CD4-positive, alpha-beta T cell treated with Interleukin-4 for 4 hours (primary cell): Measurements from ENCODE around the gene ZFAND6.
"Not testable (repeated sequence)": the region's sequence is repeated elsewhere in the genome, so short reads cannot be mapped to it uniquely, and the experiment has no call there.

Experiments used
- DNase-seq: peaks from one replicate; pipeline ENCODE4 v3.0.0-alpha.2; 2020

The ZFAND6 gene

DNA sequence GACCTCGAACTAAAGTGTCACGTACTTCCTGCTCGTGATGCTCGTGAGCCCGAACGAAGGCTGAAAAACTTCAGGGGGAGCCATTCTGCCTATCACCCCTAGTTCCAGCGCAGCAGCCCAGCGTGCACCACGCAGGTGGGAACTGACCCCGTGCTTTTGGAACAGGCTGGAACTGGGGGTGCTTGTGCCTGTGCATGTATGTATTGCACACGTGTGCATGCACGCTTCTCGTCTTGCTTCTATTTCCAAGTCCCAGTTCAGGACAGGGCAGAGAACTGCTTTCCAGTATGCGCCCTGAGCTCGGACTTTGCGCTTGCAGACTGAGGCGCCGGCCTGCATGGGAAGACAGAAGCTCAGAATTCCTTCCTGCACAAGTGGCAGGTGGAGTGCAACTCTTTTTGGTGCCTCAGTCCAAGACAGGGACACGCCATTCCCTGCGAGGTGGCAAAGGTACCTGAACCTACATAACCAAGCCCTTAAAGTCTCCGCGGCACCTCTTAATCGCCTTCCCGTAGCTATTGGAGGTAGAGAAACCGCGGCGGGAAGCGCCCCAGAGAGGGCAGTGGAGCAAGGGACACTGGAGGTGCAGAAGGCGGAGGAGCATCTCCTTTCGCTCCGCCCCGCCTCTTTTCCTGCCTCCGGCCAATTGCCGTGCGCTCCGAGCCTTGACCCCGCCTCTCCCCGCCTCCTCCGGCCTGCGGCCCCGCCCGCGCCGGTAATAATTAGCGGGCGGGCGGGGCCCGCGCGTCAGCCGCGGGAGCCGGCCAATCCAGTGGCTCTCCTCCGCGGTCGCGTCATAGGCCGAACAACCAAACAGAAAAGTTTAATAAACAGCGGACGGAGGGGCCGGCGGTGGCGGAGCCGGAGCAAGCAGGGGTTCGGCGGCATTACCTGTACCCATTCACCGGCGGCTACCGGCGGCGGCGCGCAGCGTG is at the start of gene ZFAND6:
TSS of gene ZFAND6 (plus strand) at position 826 of the 935 bp plus-strand sequence. CDS start 60,669 bp downstream, outside the sequence.
- peak; percentile 92 for DNase-seq

GRCh38 chr15:80010131-80010673 is 49.3 kb upstream of the ZFAND6 start:
- DNase-seq: no peak

- DNase-seq: not testable (repeated sequence)
Observed at GRCh38 chr15:80011041-80011523, 48.4 kb upstream of the ZFAND6 start.

- no peak for DNase-seq
Observed at GRCh38 chr15:80011596-80011995, 47.9 kb upstream of the ZFAND6 start.

DNA sequence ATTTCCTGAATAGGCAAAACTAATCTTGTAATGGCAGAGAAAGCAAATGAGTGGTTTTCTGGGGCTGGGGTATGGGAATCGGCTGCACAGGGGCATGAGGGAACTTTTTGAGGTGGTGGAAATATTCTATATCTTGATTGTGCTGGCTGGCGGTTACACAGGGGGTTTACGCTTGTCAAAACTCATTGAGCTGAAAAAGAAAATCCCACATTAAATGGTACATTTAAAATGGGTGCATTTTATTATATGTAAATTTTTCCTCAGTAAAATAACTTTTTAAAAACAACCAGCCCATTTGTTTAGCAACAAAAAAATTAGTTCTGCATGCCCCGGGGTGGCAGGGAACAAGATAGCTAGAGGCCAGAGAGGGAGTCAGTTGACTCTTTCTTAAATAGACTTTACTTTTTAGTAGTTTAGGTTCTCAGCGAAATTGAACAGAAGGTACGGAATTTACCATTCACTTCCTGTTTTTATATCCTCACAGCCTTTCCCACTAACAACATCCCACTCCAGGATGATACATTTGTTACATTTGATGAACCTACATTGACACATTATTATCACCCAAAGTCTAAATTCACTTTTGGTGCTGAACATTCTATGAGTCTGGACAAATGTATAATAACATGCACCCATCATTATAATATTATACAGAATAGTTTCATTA is 47.3 kb upstream of the ZFAND6 start:
- DNase-seq: no peak

DNA sequence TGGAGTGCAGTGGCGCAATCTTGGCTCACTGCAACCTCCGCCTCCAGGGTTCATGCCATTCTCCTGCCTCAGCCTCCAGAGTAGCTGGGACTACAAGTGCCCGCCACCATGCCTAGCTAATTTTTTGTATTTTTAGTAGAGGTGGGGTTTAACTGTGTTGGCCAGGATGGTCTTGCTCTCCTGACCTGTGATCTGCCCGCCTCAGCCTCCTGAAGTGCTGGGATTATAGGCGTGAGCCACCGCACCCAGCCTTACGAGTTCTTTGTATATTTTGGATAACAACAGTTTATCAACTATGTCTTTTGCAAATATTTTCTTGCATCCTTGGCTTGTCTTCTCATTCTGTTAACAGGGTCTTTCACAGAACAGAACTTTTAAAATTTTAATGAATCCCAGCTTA is 45.3 kb upstream of the ZFAND6 start:
- not testable (repeated sequence) for DNase-seq

DNA sequence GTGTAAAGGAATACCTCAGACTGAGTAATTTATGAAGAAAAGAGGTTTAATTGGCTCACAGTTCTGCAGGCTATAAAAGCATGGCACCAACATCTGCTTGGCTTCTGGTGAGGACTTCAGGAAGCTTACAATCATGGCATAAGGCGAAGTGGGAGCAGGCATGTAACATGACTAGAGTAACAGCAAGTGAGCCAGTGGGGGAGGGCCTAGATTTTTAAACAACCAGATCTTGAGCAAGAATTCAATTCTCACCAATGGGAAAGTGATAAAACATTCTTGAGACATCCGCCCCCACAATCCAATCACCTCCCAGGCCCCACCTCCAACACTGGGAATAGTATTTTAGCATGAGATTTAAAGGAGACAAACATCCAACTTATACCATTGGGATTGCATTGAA is 44.3 kb upstream of the ZFAND6 start:
- no peak for DNase-seq

GRCh38 chr15:80016506-80016905 is 43.0 kb upstream of the ZFAND6 start:
- DNase-seq: not testable (repeated sequence)

- DNase-seq: not testable (repeated sequence)
Observed at GRCh38 chr15:80017139-80017538, 42.3 kb upstream of the ZFAND6 start.

DNA sequence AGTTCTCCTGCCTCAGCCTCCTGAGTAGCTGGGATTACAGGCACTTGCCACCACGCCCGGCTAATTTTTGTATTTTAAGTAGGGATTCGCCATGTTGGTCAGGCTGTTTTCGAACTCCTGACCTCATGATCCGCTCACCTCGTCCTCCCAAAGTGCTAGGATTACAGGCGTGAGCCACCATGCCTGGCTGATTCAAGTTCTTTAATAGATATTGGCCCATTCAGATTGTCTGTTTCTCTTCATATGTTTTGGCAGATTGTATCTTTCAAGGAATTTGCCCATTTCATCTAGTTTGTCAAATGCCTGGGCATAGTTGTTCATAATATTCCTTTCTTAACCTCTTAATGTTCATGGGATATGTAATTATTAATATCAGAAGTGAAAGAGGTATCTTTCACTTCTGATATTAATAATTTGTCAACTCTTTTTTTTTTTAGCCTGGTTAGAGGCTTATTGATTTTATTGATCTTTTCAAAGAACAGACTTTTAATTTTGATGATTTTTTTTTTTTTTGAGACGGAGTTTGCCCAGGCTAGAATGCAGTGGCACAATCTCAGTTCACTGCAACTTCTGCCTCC is 40.2 kb upstream of the ZFAND6 start:
- no peak for DNase-seq

DNA sequence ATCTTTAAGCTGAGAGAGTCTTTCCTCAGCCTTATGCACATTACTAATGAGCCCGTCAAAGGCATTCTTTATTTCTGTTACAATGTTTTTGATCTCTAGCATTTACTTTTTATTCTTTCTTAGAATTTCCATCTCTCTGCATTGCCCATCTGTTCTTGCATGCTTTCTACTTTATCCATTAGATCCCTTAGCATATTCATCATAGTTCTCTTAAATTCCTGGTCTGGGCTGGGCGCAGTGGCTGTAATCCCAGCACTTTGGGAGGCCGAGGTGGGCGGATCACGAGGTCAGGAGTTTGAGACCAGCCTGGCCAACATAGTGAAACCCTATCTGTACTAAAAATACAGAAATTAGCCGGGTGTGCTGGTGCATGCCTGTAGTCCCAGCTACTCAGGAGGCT is 39.3 kb upstream of the ZFAND6 start:
- DNase-seq: not testable (repeated sequence)

GRCh38 chr15:80020731-80021130 is 38.7 kb upstream of the ZFAND6 start:
- no peak for DNase-seq

DNA sequence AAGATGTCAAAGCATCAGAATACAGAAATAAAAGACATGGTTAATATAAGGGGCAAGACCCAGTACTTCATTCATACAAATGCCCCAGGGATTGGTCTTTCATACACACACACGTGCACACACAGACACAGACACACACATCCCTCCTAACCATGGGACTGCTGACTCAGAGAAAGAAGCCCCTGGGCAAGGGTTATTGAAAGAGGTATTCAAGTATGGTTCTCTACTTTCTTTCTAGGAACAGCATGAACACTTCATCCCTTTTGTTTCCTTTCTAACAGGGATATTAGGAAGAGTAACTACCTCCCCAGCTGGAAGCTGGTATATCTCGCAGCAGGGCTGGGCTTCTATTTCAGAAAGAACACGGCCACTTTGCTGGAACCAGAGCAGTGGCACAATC is 33.2 kb upstream of the ZFAND6 start:
- DNase-seq: no peak

DNA sequence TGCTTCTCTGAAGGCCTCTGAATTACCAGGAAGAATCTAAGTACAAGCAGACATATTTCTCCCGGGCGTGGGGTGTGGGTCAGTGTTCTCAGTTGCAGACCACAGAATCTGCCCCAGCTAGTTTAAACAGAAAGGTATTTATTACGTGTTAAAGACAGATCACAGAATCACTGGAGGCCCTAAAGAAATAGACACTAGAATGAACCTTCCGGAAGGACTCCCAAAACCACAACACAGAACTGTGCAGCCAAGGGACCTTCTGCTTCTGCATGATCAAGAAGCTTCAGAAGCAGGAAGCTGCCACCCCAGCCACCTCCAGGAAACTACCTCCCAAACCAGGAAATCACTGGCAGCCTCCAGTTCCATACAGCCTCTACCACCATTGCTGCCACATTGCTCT is 32.7 kb upstream of the ZFAND6 start:
- no peak for DNase-seq

GRCh38 chr15:80028937-80029336 is 30.5 kb upstream of the ZFAND6 start:
- no peak for DNase-seq

DNA sequence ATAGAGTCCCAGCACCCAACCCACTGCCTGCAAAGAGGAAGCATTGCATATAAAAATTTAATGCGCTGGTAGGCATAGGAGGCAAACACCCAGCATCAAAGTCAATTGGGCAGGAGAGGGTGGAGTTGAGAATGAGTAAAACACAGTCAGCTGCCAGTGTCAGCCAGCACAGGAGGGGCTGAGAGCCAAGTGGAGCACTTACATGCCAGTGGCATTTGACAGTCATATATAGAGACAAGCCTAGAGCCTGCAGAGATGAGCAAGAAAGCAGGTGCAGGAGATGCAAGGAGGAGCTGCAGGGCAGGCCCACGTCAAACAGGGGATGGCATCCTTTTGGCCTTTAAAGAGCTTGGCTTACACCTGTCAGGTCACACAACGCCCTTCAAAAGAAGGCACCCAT is 27.6 kb upstream of the ZFAND6 start:
- no peak for DNase-seq

DNA sequence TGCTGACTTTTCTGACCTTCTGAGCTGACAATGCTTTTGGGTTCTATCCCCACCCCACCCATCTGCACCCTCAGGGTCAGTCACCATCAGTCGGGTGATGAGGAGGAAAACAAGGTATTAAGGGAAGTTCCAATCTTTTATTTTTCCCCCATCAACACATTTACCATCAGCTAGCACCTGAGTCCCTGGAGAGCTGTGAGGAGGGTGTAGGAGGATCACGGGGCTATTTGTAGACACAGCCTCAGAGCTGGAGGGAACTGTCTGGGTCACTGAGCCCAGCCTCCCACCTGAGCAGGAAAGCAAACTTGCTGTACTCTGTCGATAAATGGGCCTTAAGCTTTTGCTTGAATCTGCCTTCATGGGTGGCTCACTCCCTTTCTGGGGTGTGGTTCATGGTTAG is 24.8 kb upstream of the ZFAND6 start:
- DNase-seq: no peak

- no peak for DNase-seq
Observed at GRCh38 chr15:80036071-80036470, 23.4 kb upstream of the ZFAND6 start.

DNA sequence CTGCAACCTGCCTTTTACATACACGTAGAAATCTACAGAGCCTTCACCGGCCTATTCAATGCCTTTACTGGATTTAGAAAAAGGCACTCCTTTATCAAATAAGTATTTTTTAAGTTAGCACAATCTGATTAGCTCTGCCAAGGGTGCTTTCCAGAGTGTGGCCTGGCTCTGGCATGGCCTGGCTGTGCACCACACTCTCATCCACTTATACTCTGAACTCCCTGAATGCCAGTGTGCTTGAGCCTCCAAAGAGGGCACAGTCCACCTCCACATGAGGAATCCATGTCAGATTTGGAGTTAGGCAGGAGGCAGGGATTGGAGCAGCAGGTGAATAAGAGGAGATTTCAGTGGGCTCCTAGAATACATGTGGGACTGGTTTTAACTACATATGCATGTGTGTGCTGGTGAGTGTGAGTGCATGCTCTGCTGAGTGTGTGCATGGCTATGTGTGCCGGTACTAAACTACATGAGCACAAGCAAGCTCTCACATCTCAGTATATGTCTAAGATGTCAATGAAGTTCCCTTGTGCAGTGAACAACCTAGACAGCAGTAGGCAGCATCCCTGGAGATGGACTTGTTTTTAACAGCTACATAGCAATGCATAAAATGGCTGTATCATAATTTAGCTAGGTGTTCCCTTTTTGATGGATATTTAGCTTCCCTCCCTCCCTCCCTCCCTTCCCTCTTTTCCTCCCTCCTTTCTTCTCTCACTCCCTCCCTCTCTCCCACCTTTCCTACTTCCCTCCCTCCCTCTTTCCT is 17.8 kb upstream of the ZFAND6 start:
- DNase-seq: no peak

DNA sequence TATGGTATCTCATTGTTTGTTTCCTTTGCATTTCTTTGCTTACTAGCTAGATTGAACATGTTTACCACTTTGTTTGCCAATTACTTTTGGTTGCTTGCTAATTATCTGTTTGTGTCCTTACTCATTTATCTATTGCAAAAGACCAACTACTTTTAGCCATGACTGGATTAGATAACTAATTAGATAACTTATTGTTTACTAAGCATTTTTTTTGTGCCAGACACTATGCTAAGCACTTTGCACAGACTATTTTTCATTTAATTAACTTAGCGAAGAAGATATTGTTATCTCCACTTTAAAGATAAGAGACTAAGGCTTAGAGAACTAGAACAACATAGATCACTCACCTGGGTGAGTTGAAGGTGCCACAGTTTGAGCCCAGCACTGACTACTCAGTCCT is 16.9 kb upstream of the ZFAND6 start:
- no peak for DNase-seq

DNA sequence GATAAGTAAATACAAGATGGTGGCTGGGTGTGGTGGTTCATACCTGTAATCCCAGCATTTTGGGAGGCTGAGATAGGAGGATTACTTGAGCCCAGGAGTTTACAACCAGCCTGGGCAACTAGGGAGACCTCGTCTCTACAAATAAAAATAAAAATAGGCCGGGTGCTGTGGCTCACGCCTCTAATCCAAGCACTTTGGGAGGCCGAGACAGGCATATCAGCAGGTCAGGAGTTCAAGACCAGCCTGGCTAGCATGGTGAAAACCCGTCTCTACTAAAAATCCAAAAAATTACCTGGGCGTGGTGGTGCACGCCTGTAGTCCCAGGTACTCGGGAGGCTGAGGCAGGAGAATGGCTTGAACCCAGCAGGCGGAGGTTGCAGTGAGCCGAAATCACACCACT is 14.3 kb upstream of the ZFAND6 start:
- not testable (repeated sequence) for DNase-seq

GRCh38 chr15:80049046-80049445 is 10.4 kb upstream of the ZFAND6 start:
- no peak for DNase-seq
